ENCODE data around the gene BICD1. TPM values are rescaled to one million over a fixed set of nuclear protein-coding genes. Genes with fewer than 3 reads are reported as not detected.

BICD1 gene
- total and polyA plus RNA-seq, 4 donors: 6.1 to 22.9 (median 12.8) TPM

GRCh38 chr12:32309811-32310736, 203.4 kb downstream of the BICD1 start:
- Histone ChIP-seq H3K9ac (ENCODE audit: insufficient read depth in 1 of 2, low read length in 2 of 2) (no peak overlapping the region), H3K4me1 (ENCODE audit: control insufficient read depth in 5 of 5, insufficient read depth in 5 of 5, low read length in 5 of 5) (no peaks in the 10 kb centered on the region), H3K36me3 (ENCODE audit: control insufficient read depth in 4 of 4, insufficient read depth in 4 of 4, low read length in 4 of 4) (peaks cover 0 to 3% (median 1%) of the 10 kb centered on the region in 4 donors), H3K9me3 (ENCODE audit: control insufficient read depth in 4 of 4, insufficient read depth in 3 of 4, low read length in 3 of 4) (no peaks in the 10 kb centered on the region), H3K27me3 (ENCODE audit: control insufficient read depth in 3 of 3, insufficient read depth in 3 of 3, low read length in 2 of 3) (no peaks in the 10 kb centered on the region), H3K4me3 (no peak overlapping the region), H3K27ac (ENCODE audit: low read depth in 1 of 2, low read length in 1 of 2) (no peak overlapping the region)
- no peak for ATAC-seq (ENCODE audit: insufficient read depth, low FRiP score)
- peak in 2 of 3 donors; percentile 17 to 46 for DNase-seq
- 62 to 67% methylated on average over 10 of the region's 10 CpGs for WGBS, 2 donors
- no peak for TF ChIP-seq CTCF (IDR thresholded peaks at IDR 0.05; ENCODE audit: control extremely low read depth, extremely low read depth)

GRCh38 chr12:32312049-32312670, 205.5 kb downstream of the BICD1 start:
- no peak for ATAC-seq (ENCODE audit: insufficient read depth, low FRiP score)
- Histone ChIP-seq H3K4me3 (no peak overlapping the region), H3K9me3 (ENCODE audit: control insufficient read depth in 4 of 4, insufficient read depth in 3 of 4, low read length in 3 of 4) (no peaks in the 10 kb centered on the region), H3K27me3 (ENCODE audit: control insufficient read depth in 3 of 3, insufficient read depth in 3 of 3, low read length in 2 of 3) (no peaks in the 10 kb centered on the region), H3K9ac (ENCODE audit: insufficient read depth in 1 of 2, low read length in 2 of 2) (no peak overlapping the region), H3K36me3 (ENCODE audit: control insufficient read depth in 4 of 4, insufficient read depth in 4 of 4, low read length in 4 of 4) (no peaks in the 10 kb centered on the region), H3K27ac (ENCODE audit: low read depth in 1 of 2, low read length in 1 of 2) (no peak overlapping the region), H3K4me1 (ENCODE audit: control insufficient read depth in 5 of 5, insufficient read depth in 5 of 5, low read length in 5 of 5) (no peaks in the 10 kb centered on the region)
- TF ChIP-seq CTCF (IDR thresholded peaks at IDR 0.05; ENCODE audit: control extremely low read depth, extremely low read depth): no peak
- WGBS, 2 donors: 89 to 93% methylated on average over 2 of the region's 2 CpGs
- peak in 2 of 3 donors; percentile 78 to 79 for DNase-seq

- no peaks in the 10 kb centered on the region for H3K36me3 ChIP-seq (ENCODE audit: control insufficient read depth in 4 of 4, insufficient read depth in 4 of 4, low read length in 4 of 4)
- ATAC-seq (ENCODE audit: insufficient read depth, low FRiP score): no peak
- 91 to 97% methylated on average over 7 of the region's 7 CpGs for WGBS, 2 donors
- no peaks in the 10 kb centered on the region for H3K4me1 ChIP-seq (ENCODE audit: control insufficient read depth in 5 of 5, insufficient read depth in 5 of 5, low read length in 5 of 5)
- H3K9ac ChIP-seq (ENCODE audit: insufficient read depth in 1 of 2, low read length in 2 of 2): no peak overlapping the region
- no peak for DNase-seq
- no peaks in the 10 kb centered on the region for H3K27me3 ChIP-seq (ENCODE audit: control insufficient read depth in 3 of 3, insufficient read depth in 3 of 3, low read length in 2 of 3)
- TF ChIP-seq CTCF (IDR thresholded peaks at IDR 0.05; ENCODE audit: control extremely low read depth, extremely low read depth): no peak
- H3K27ac ChIP-seq (ENCODE audit: low read depth in 1 of 2, low read length in 1 of 2): no peak overlapping the region
- H3K9me3 ChIP-seq (ENCODE audit: control insufficient read depth in 4 of 4, insufficient read depth in 3 of 4, low read length in 3 of 4): no peaks in the 10 kb centered on the region
- no peak overlapping the region for H3K4me3 ChIP-seq
Observed at GRCh38 chr12:32322354-32322753, 215.7 kb downstream of the BICD1 start.

All from lung (tissue), 12 donors.